ENCODE measurements around the gene RGL3.
"Not testable (repeated sequence)": the region's sequence is repeated elsewhere in the genome, so short reads cannot be mapped to it uniquely, and the experiment has no call there.

RGL3 gene, protein sequence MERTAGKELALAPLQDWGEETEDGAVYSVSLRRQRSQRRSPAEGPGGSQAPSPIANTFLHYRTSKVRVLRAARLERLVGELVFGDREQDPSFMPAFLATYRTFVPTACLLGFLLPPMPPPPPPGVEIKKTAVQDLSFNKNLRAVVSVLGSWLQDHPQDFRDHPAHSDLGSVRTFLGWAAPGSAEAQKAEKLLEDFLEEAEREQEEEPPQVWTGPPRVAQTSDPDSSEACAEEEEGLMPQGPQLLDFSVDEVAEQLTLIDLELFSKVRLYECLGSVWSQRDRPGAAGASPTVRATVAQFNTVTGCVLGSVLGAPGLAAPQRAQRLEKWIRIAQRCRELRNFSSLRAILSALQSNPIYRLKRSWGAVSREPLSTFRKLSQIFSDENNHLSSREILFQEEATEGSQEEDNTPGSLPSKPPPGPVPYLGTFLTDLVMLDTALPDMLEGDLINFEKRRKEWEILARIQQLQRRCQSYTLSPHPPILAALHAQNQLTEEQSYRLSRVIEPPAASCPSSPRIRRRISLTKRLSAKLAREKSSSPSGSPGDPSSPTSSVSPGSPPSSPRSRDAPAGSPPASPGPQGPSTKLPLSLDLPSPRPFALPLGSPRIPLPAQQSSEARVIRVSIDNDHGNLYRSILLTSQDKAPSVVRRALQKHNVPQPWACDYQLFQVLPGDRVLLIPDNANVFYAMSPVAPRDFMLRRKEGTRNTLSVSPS

DNA sequence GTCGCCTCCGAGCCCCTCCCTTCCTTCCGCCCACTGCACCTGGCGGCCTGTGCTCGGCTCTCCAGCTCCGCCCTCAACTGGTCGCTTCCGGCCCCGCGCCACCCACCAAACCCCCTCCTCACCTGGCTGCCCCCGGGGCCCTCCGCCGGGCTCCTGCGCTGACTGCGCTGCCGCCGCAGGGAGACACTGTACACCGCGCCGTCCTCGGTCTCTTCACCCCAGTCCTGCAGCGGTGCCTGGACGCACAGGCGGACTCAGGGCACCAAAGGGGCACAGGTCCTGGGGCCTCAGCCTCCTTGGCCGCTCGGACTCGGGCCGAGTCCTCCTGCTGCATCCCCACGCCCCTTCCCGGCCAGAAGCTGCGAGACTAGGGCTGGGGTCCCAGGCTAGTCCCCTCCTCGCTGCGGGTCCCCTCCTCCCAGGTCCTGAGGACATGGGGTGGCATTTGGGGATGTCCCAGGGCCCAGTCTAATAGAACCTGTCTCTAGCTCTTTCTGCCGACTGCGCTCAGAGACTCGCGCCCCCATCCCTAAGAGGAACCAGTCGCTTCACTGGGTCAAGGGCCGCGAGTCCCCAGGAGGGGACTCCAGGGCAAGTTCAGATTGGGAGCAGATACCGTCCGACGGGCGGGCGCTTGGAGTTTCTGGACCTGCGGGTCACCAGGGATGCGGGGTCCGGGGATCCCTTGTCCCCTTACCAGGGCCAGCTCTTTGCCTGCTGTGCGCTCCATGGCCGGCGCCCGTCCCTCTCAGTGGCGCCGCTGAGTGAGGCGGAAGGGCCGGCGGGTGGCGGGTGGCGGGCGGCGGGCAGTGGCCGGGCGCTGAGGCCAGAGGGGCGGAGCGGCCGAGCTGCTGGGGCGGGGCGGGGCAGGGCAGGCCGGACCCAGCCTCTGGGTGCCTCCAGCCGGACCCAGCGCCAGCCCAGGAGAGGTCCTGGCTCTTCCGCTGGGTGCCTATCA, at the start of gene RGL3:
TSS of gene RGL3 (minus strand) at position 766 of the 958 bp plus-strand sequence. CDS start at position 730, 36 bp downstream.
- DNase-seq = no peak

DNA sequence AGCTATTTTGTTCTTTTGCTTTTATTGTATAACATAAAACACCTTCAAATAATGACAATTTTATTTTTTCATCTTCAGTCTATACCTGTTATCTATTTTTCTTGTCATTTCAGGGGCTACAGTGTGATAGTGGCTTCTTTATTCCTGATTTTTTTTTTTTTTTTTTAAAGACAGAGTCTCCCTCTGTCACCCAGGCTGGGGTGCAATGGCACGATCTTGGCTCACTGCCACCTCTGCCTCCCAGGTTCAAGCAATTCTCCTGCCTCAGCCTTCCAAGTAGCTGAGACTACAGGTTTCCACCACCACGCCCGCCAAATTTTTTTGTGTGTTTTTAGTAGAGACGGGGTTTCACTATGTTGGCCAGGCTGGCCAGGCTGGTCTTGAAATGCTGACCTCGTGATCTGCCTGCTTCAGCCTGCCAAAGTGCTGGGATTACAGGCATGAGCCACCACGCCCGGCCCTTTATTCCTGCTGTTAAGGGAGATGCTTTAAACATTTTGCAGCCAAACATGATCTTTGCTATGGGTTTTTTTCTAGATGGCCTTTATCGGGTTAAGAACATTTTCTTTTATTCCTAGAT, 49.2 kb upstream of the RGL3 start:
- DNase-seq = not testable (repeated sequence)

DNA sequence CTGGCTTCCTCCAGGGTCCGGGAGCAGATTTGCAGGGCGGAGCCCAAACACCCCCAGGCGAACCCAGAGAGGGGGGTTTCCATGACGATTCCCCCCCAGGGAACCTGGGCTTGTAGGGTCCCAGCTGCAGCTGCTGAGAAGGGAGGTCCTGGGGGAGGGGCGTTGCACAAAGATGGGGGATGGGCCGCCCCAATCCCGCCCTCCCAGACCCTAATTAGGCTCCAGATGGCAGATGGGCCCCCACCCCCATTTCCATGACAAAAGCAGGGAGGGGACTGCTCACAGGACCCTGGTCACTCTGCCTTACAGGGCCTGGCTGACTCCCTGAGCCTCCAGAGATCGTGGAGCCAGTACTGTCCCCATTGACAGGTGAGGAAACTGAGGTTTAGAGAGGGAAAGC, 46.5 kb upstream of the RGL3 start:
- no peak for DNase-seq

DNA sequence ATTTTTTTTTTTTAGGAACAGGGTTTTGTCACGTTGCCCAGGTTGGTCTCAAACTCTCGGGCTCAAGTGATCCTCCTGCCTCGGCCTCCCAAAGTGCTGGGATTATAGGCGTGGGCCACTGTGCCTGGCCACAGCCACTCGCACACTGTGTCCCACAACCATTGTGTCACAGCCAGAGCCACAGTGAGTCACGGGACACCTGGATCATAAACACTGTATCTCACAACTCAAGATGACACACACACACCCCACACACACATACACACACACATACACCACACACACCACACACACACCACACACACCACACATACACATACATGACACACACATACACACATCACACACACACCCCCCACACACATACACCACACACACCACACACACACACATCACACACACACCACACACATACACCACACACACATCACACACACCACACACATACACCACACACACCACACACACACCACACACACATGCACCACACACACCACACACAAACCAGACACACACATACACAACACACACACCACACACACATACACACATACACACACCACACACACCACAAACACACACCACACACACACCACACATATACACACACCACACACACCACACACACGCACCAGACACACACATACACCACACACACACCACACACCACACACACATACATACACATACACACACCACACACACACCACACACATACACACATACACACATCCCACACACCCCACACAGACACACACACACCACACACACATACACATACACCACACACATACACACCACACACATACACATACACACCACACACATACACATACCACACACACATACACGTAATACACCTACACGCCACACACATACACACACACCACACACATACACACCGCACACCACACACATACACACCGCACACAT, 45.5 kb upstream of the RGL3 start:
- no peak for DNase-seq

DNA sequence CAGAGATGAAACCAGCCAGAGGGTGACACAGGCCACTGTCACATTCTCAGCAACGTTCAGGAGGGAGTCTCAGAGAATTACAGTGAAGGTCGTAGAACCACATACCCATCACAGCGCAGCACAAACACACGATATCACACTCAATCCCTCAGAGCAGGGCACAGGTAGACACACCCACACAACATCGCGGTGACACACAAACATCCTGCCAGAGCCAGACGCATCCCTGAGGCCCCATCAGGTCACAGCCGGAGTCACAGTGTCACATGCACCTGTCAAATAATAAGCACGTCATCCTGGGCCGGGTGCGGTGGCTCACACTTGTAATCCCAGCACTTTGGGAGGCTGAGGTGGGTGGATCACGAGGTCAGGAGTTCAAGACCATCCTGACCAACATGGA, 44.3 kb upstream of the RGL3 start:
- DNase-seq = no peak

DNA sequence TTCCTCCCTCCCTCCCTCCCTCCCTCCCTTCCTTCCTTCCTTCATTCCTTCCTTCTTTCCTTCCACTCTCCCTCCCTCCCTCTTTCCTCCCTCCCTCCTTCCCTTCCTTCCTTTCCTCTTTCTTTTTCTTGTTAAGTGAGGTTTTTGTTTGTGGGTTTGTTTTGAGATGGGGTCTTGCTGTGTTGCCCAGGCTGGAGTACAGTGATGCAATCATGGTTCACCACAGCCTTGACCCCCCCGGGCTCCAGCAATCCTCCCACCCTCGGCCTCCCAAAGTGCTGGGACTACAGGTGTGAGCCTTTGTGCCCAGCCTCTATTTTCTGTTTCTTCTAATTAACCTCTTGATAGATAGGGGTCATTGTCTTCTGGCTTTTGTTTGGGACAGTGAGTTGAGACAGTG, 42.3 kb upstream of the RGL3 start:
- no peak for DNase-seq

DNA sequence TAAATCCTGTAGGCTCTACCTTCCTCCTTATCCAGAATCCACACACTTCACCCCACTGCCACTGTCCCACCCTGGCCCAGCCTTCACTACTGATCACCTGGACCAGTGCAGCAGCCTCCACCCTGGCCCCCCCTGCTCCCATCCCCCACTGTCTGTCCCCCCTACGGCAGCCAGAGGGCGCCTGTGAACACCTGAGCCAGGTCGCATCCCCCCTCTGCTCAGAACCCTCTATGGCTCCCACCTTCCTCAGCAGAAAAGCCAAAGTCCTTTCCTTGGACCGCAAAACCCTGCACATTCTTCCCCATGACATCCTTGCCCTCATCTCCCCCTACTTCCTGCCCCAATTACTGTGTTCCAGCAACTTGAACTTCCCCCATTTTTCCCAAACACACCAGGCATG, 41.1 kb upstream of the RGL3 start:
- DNase-seq = peak; percentile 39 to 49

DNA sequence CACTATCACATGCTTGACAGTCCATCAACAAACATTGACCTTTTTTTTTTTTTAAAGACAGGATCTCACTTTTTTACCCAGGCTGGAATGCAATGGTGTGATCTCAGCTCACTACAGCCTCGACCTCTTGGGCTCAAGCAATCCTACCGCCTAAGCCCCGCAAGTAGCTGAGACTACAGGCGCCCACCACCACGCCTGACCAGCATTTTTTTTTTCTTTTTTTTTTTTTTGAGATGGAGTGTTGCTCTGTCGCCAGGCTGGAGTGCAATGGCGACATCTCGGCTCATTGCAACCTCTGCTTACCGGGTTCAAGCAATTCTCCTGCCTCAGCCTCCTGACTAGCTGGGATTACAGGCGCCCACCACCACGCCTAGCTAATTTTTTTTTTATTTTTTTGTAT, 39.8 kb upstream of the RGL3 start:
- not testable (repeated sequence) for DNase-seq

DNA sequence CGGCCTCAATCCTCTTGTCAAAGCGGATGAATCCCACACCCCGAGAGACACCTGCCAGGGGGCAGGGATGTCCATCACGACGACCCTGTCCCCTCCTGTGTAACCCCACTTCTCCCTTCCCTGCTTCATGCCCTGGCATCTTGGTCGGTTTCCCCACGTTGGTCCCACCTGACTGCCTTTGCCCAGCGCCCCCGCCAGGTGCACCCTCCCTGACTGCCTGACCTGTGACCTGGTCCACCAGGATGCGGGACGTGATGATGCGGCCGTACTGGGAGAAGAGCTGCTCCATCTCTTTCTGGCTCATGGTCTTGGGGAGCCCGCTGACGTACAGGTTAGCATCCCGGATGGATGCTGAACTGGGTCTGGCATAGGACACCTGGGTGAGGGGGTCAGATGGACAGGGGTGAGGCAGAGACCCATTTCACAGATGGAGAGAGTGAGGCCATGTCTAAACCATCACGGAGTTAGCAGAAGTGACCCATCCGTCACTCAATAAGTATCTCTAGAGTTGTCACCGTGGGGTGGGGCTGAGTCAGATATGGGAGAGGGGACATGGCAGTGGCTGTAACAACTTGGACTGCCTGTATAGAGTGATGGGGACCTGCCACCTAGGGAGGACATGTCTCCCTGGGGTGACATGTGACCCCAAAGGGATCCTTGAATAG, 39.3 kb upstream of the RGL3 start:
- DNase-seq = no peak

DNA sequence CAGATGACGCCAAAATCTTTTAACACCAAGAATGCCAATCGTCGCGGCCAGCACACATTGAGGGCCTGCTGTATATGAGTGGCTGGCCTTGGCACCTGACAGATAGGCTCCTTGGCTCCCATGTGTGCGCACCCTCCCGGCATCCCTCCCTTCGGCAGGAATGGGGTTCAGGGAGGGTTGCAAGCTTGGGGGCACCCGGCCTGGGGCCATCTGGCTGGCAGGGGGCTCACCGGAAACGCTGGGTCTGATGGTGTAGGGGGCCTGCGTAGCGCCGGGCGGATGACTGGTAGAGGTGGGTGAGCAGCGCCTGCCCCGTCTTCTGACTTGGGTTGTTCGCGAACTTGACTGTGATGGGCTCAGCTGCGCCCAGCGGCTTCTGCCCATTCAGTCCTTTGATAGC, 38.7 kb upstream of the RGL3 start:
- DNase-seq = no peak

DNA sequence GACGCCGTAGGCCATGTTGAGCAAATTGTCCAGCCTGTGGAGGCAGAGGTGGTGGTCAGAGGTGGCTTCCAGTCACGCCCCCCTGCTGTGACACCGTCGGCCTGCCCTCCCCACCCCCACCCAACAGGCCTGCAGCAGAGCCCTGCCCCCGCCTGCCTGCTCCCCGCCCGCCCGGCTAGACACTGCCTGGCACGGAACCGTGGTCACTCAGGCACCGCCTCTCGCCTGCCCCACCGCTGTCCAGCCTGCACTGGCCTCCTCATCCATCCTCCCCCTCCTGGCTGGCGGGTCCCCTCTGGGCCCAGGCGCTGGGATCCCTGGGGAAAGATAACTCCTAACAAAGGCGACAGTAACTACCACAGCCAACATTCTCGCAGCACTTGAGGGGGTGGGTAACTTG, 38.0 kb upstream of the RGL3 start:
- no peak for DNase-seq

DNA sequence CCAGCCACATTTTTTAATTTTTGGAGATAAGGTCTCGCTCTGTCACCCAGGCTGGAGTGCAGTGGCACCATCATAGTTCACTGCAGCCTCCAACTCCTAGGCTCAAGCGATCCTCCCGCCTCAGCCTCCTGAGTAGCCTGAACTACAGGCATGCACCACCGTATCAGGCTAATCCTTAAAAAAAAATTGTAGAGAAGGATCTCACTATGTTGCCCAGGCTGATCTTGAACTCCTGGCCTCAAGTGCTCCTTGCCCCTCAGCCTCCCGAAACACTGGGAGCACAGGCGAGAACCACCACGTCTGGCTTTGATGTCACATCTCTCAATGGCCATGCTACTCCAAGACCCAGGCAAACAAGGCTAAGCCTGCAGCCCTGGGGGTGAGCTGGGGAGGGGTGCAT, 37.5 kb upstream of the RGL3 start:
- no peak for DNase-seq

DNA sequence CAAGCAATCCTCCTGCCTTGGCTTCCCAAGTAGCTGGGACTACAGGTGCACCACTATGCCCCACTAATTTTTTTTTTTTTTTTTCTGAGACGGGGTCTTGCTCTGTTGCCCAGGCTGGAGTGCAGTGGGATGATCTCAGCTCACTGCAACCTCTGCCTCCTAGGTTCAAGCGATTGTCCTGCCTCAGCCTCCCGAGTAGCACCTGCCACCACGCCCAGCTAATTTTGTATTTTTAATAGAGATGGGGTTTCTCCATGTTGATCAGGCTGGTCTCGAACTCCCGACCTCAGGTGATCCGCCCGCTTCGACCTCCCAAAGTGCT, 36.1 kb upstream of the RGL3 start:
- not testable (repeated sequence) for DNase-seq

DNA sequence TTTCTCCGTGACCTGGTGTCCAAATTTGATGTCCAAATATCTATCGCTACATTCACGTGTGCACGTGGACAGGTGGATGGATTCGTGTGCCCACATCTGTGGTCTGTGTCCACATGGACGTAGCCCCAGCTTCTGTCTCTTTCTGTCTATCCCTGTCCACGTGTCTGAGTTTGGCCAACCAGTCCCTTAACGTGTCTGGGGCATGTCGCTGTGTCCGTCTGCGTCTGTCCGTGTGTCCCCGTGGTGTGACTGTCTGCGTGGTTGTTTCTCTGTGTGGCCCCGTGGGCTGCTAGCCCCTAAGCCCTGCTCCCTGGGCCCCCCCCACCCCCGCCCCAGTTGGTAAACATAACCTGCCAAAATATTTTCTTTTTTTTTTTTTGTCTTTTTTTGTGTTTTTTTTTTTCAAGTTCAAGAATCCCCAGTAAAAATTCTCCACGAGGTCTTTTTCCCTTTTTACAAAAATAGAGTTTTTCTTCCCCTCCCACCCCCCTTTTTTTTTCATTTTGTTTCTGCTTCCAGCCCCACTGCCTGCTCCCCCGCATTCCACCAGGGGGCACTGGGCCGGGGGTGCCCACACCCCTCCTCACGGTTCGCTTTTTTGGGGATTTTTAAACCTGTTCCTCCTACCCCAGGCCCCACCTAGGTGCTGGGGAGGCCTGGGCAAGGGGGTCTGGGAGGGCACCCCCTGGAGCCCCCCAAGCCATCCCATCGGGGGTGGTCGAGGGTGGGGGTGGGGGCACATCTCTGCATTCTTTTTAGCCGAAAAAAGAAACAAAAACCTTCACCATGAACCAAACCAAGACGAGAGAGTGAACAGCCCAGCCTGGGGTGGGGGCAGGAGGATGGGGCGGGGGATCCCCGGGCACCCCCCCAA, 34.6 kb upstream of the RGL3 start:
- peak; percentile 33 to 39 for DNase-seq

DNA sequence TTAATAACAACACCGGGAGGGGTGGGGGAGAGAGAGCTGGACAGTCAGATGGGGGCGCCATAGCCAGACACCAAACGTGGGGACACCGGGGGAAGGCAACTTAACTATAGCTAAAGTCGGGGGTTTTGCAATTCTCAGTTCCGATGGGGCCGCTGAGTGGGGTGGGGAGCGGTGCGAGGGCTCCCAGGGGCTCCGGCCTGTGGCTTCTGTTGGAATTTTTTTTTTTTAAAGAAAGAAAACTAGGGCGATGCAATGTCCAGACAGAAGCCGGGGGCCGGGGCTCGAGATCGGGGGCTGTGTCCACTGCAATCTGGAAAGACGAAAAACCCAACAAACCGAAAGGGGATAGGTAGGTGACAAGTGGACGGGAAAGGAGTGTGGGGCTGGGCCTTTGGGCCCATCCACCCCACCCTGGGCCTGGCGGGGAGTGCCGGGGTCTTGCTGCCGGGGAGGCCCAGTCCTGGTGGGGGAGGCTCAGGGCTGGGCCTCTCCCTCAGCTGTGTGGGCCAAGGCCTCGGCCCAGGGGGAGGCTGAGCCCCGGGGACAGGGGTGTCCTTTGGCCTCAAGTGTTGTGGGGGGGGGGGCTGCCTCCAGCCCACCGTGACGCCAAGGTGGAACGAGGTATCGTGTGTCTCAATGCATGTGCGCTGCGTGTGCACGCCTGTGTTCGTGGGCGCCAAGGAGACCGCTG, 33.7 kb upstream of the RGL3 start:
- no peak for DNase-seq

DNA sequence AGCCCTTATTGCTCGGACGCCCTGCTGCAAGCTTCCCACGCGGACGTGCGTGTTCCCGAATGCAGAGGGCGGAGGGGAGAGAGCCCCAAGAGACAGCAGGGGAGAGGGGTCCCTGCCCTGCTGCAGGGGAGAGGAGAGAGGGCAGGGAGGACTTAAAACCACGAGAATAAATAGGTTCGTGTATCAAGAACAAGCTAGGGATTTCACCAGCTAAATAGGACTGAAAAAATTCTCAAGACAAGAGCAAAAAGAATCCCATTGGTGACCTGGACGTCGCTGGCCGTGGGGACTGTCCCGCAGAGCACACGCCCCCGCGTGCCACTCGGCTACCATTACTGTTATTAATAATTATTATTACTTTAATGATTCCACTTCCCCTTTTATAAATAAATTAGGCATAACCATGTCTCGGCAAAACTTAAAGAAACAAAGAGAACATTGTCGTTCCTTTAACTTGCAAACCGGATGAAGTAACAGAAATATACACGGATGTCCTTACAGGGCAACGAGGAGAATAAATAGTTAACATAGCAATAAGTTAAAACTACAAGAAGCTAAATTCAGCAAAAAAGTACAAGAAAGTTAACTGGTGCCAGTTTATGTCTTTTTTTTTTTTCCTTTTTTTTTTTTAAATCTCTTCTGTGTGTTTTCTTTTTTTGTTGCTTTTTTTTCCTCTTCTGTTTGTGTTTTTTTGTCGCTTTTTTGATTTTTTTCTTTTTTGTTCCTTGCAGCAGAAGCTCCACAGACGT, 32.9 kb upstream of the RGL3 start:
- DNase-seq = no peak

DNA sequence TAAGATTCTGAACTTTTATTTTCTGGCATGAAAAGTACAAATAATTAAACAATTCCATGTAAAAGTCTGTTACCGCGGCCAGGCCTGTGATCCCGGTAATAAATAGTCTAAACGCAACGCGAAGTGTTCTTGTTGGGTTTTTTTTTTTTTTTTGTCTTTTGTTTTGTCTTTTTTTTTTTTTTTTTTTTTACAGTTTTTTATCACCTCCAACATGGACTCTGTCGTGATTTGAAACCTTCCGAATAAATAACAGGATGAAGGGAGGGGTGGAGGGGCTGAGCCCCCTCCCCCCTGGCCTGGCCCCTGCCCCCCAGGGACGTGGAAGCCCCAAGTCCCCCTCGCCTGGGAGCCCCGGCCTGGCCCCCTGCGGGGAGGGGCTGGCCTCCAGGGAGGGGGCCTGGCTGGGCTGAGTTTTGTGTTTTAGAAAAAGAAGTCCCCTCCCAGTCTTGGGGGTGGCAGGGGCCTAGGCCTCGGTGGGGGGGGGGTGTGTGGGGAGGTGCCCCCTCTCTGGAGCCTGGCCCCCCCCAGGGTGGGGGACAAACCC, 32.3 kb upstream of the RGL3 start:
- DNase-seq = no peak

DNA sequence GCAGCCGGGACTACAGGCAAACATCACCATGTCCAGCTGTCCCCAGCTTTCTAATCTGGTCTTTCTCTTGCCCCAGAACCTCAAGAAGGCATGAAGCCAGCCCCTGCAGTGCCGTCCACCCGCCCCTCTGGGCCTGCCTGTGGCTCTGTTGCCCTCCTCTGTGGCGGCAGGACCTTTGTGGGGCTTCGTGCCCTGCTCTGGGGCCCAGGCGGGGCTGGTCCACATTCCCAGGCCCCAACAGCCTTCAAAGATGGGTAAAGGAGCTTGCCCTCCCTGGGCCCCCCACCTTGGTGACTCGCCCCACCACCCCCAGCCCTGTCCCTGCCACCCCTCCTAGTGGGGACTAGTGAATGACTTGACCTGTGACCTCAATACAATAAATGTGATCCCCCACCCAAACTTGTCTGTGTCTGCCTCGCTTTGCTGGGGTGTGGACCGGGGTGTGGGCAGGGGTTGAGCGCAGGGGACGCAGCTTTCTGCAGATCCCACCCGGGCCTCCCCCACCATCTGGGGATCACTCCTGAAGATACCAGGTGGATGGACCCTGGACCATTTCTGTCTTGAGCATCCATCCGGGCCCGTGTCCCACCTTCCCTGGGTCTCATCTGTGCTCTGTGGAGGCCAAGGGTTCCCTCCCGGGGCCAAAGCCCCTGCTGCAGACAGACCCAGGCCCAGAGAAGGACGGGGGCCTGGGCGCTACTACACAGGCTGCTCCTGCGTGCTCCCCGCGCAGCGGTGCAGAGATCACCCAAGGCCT, 31.6 kb upstream of the RGL3 start:
- DNase-seq = no peak

Measured in activated T-cell treated with anti-CD3 and anti-CD28 coated beads, Interleukin-2, amount 50 U/mL, for 48 hours (primary cell).